Nephron (organoid): ENCODE results near the gene BABAM1.

Experiments
- H3K27ac Mint-ChIP-seq, 3 experiments: 2 replicates each; pipeline ENCODE4 v1.8.0; 2020; ENCODE audit warnings: mixed read lengths in 3 of 3, mild to moderate bottlenecking in 2 of 3, moderate library complexity in 1 of 3
- H3K27me3 Mint-ChIP-seq: 2 replicates; pipeline ENCODE4 v1.8.0; 2021; ENCODE audit warnings: low read depth, mild to moderate bottlenecking, moderate library complexity, mixed read lengths
- H3K36me3 Mint-ChIP-seq: 2 replicates; pipeline ENCODE4 v1.8.0; 2020; ENCODE audit warnings: low read depth, mixed read lengths
- H3K4me1 Mint-ChIP-seq: 2 replicates; pipeline ENCODE4 v1.8.0; 2020; ENCODE audit warnings: mixed read lengths
- H3K4me3 Mint-ChIP-seq, 3 experiments: 2 replicates each; pipeline ENCODE4 v1.8.0; 2020; ENCODE audit warnings: mild to moderate bottlenecking in 3 of 3, mixed read lengths in 3 of 3, moderate library complexity in 2 of 3
- H3K9me3 Mint-ChIP-seq: 2 replicates; pipeline ENCODE4 v1.8.0; 2020; ENCODE audit warnings: mixed read lengths
- TF ChIP-seq, protein P1 (sequence below), 3 experiments: fragments of 200-600 bp; sonication (generic); IDR thresholded peaks; one replicate each; pipeline ENCODE4 v1.5.0; 2021; ENCODE audit warnings: antibody characterized with exemption in 3 of 3; ENCODE audit not compliant: unreplicated experiment in 3 of 3

The BABAM1 gene

GRCh38 chr19:17285415-17286135 lies 18.3 kb downstream of the BABAM1 start:
- H3K27ac Mint-ChIP-seq: no peak overlapping the region
- H3K36me3 Mint-ChIP-seq: peaks cover 4% of the 10 kb centered on the region
- H3K4me1 Mint-ChIP-seq: no peaks in the 10 kb centered on the region
- TF ChIP-seq, protein P1, sequence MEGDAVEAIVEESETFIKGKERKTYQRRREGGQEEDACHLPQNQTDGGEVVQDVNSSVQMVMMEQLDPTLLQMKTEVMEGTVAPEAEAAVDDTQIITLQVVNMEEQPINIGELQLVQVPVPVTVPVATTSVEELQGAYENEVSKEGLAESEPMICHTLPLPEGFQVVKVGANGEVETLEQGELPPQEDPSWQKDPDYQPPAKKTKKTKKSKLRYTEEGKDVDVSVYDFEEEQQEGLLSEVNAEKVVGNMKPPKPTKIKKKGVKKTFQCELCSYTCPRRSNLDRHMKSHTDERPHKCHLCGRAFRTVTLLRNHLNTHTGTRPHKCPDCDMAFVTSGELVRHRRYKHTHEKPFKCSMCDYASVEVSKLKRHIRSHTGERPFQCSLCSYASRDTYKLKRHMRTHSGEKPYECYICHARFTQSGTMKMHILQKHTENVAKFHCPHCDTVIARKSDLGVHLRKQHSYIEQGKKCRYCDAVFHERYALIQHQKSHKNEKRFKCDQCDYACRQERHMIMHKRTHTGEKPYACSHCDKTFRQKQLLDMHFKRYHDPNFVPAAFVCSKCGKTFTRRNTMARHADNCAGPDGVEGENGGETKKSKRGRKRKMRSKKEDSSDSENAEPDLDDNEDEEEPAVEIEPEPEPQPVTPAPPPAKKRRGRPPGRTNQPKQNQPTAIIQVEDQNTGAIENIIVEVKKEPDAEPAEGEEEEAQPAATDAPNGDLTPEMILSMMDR (IDR thresholded peaks at IDR 0.05; ENCODE audit: unreplicated experiment in 3 of 3): no peak
- H3K4me3 Mint-ChIP-seq: no peak overlapping the region
- peaks cover 11% of the 10 kb centered on the region for H3K27me3 Mint-ChIP-seq
- no peaks in the 10 kb centered on the region for H3K9me3 Mint-ChIP-seq

DNA sequence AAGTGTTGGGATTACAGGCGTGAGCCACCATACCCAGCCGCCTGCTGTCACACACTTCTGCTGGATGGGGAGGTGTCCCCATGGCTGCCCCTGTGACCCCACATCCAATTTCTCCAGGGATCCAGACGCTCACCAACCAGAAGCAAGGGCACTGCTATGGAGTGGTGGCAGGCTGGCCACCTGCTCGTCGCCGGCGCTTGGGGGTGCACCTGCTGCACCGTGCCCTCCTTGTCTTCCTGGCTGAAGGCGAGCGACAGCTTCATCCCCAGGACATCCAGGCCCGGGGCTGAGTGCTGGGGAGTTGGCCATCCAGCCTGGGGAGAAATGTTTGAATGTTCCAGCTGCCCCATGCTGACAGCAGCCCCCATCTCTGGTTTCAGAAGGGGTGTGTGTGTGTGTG lies 19.0 kb downstream of the BABAM1 start:
- Mint-ChIP-seq H3K9me3 (no peaks in the 10 kb centered on the region), H3K36me3 (peaks cover 4% of the 10 kb centered on the region), H3K4me3 (no peak overlapping the region), H3K4me1 (no peaks in the 10 kb centered on the region), H3K27me3 (peaks cover 8% of the 10 kb centered on the region), H3K27ac (no peak overlapping the region)
- TF ChIP-seq, protein P1 (IDR thresholded peaks at IDR 0.05; ENCODE audit: unreplicated experiment in 3 of 3): no peak

DNA sequence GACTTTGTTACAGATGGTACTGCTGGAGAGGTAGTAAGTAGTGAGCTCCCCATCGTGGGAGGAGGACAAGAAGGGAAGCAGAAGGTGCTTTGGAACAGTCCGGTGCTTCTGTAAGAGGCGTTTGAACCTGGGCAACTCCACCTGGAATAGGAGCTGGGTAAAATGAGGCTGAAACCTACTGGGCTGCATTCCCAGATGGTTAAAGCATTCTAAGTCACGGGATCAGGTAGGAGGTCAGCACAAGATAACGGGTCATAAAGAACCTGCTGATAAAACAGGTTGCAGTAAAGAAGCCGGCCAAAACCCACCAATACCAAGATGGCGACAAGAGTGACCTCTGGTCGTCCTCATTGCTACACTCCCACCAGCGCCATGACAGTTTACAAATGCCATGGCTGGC lies 19.5 kb downstream of the BABAM1 start:
- Mint-ChIP-seq H3K4me3 (no peak overlapping the region), H3K36me3 (peaks cover 4% of the 10 kb centered on the region), H3K27me3 (peaks cover 4% of the 10 kb centered on the region), H3K9me3 (no peaks in the 10 kb centered on the region), H3K27ac (no peak overlapping the region), H3K4me1 (no peaks in the 10 kb centered on the region)
- TF ChIP-seq, protein P1 (IDR thresholded peaks at IDR 0.05; ENCODE audit: unreplicated experiment in 3 of 3): no peak

DNA sequence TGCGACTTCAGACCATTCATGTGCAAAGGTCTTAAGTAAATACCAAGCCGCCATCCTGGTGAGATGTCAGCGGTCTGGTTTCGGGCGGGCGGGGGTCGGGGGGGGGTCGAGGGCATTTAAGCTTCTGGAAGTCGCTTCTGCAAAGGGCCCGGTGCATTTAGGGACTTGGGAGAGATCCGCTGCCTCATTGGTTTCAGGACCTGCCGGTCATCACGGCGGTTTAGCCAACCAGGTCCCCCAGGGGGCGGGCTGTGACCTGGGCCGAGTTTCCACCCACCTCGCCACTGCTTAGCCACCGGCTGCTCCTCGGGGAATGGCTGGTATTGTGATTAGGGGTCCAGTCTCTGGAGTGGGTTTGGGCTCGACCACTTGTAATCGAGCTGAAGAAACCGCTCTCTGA lies 22.2 kb downstream of the BABAM1 start:
- Mint-ChIP-seq H3K4me3 (peak overlapping the region; percentile 32 to 60 (median 38)), H3K36me3 (peaks cover 4% of the 10 kb centered on the region), H3K9me3 (no peaks in the 10 kb centered on the region), H3K27me3 (no peaks in the 10 kb centered on the region), H3K4me1 (no peaks in the 10 kb centered on the region), H3K27ac (no peak overlapping the region)
- TF ChIP-seq, protein P1 (IDR thresholded peaks at IDR 0.05; ENCODE audit: unreplicated experiment in 3 of 3): no peak

DNA sequence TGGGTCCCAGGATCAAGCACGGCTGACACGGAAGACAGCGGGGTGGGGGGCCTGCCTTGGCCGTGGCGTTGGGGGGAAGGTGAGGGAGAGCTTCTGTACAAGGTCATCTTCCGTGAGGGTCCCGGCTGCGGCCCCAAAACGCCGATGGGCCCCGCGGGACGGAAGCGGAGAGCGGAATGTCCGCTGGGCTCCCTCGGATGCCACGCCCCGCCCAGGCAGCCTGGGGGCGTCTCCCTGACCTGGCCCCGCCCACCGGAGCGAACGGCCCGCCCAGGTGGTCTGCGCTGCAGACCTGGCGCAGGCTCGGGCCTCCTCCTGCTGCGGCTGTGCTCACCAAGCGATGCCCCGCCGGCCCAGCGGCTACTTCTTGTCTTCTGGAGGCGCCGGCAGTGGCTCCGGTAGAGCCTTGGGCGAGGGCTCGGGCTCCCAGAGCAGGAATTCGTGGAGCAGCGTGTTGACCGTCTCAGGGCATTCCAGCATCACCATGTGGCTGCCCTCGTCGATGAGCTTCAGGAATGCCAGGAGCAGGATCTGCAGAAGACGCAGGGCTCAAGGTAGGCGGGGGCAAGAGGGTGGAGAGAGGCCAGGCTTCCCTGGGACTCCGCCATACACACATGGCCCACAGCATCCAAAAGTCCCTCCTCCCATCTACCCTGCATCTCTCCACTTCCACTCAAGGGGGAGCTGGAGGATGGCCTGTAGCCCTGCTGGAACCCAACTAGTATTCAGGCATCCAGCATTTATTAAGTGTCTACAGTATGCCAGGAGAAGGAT lies 25.2 kb downstream of the BABAM1 start:
- TF ChIP-seq, protein P1 (IDR thresholded peaks at IDR 0.05; ENCODE audit: unreplicated experiment in 3 of 3): peak; percentile 47 to 62 (median 50)
- no peaks in the 10 kb centered on the region for H3K27me3 Mint-ChIP-seq
- H3K36me3 Mint-ChIP-seq: peaks cover 12% of the 10 kb centered on the region
- peak overlapping the region; percentile 82 to 85 (median 83) for H3K4me3 Mint-ChIP-seq
- peak overlapping the region in 2 of 3 experiments; percentile 83 to 85 for H3K27ac Mint-ChIP-seq
- H3K4me1 Mint-ChIP-seq: no peaks in the 10 kb centered on the region
- no peaks in the 10 kb centered on the region for H3K9me3 Mint-ChIP-seq
